Mesothelial cell of epicardium (in vitro differentiated cells): ENCODE data around the gene PHACTR3. TPM values are rescaled to one million over a fixed set of nuclear protein-coding genes. Genes with fewer than 3 reads are reported as not detected.

Experiments
- DNase-seq, 2 experiments: peaks; one replicate each; pipeline ENCODE4 v3.0.0; 2021; ENCODE audit warnings: low spot score in 2 of 2; ENCODE audit not compliant: unreplicated experiment in 2 of 2
- H3K27ac Mint-ChIP-seq: 2 replicates; pipeline ENCODE4 v1.8.0; 2021; ENCODE audit warnings: mixed read lengths
- H3K27me3 Mint-ChIP-seq: 2 replicates; pipeline ENCODE4 v1.8.0; 2021; ENCODE audit warnings: low read depth, mixed read lengths
- H3K36me3 Mint-ChIP-seq: 2 replicates; pipeline ENCODE4 v1.8.0; 2021; ENCODE audit warnings: mixed read lengths
- H3K4me1 Mint-ChIP-seq: 2 replicates; pipeline ENCODE4 v1.8.0; 2021; ENCODE audit warnings: mixed read lengths
- H3K4me3 Mint-ChIP-seq: 2 replicates; pipeline ENCODE4 v1.8.0; 2021; ENCODE audit warnings: mild to moderate bottlenecking, moderate library complexity, mixed read lengths
- H3K9me3 Mint-ChIP-seq: 2 replicates; pipeline ENCODE4 v1.8.0; 2021; ENCODE audit warnings: mixed read lengths
- CTCF ChIP-seq: fragments of 200-600 bp; sonication (generic); IDR thresholded peaks from one replicate; pipeline ENCODE4 v1.5.0; 2021; ENCODE audit warnings: antibody characterized with exemption; ENCODE audit not compliant: unreplicated experiment
- total RNA-seq: library from RNA; stranded (reverse); gene quantifications from 3 replicates; pipeline ENCODE4 v1.2.1, GENCODE V29; 2021

PHACTR3 gene
- total RNA-seq, 1 donor from 2014 or later, result 0.16 TPM

- Mint-ChIP-seq H3K9me3 (no peaks in the 10 kb centered on the region), H3K36me3 (no peaks in the 10 kb centered on the region), H3K27ac (no peak overlapping the region), H3K27me3 (peaks cover 98% of the 10 kb centered on the region), H3K4me1 (peaks cover 12% of the 10 kb centered on the region), H3K4me3 (no peak overlapping the region)
- no peak for TF ChIP-seq CTCF
- no peak for DNase-seq
These were observed 228.3 kb downstream of the PHACTR3 start for GRCh38 chr20:59832406-59833363.

- DNase-seq, result no peak
- Mint-ChIP-seq H3K4me1 (peaks cover 12% of the 10 kb centered on the region), H3K27ac (no peak overlapping the region), H3K36me3 (no peaks in the 10 kb centered on the region), H3K4me3 (no peak overlapping the region), H3K27me3 (peaks cover 98% of the 10 kb centered on the region), H3K9me3 (no peaks in the 10 kb centered on the region)
- TF ChIP-seq CTCF, result no peak
These were observed 230.7 kb downstream of the PHACTR3 start for GRCh38 chr20:59835057-59835447.

GRCh38 chr20:59835448-59836395, 231.4 kb downstream of the PHACTR3 start:
- Mint-ChIP-seq H3K27me3 (peaks cover 99% of the 10 kb centered on the region), H3K9me3 (no peaks in the 10 kb centered on the region), H3K4me3 (no peak overlapping the region), H3K4me1 (peaks cover 12% of the 10 kb centered on the region), H3K36me3 (no peaks in the 10 kb centered on the region), H3K27ac (no peak overlapping the region)
- peak in 1 of 2 experiments; percentile 58 for DNase-seq
- no peak for TF ChIP-seq CTCF

- Mint-ChIP-seq H3K27ac (no peak overlapping the region), H3K4me1 (peaks cover 12% of the 10 kb centered on the region), H3K36me3 (no peaks in the 10 kb centered on the region), H3K9me3 (no peaks in the 10 kb centered on the region), H3K4me3 (no peak overlapping the region), H3K27me3 (peaks cover 99% of the 10 kb centered on the region)
- no peak for DNase-seq
- TF ChIP-seq CTCF, result no peak
These were observed 232.4 kb downstream of the PHACTR3 start for GRCh38 chr20:59836767-59837166.

GRCh38 chr20:59837623-59838394, 233.5 kb downstream of the PHACTR3 start:
- no peak for TF ChIP-seq CTCF
- Mint-ChIP-seq H3K36me3 (no peaks in the 10 kb centered on the region), H3K9me3 (no peaks in the 10 kb centered on the region), H3K27me3 (peaks cover 99% of the 10 kb centered on the region), H3K4me3 (no peak overlapping the region), H3K27ac (no peak overlapping the region), H3K4me1 (peaks cover 12% of the 10 kb centered on the region)
- no peak for DNase-seq
